HG02763 (cell line): ENCODE data around the gene SUPT5H.

Experiments used
- ATAC-seq: cut with Tn5 transposase; IDR thresholded peaks from one replicate; pipeline ENCODE4 v1.9.1; 2021; ENCODE audit warnings: mild to moderate bottlenecking, moderate library complexity; ENCODE audit not compliant: unreplicated experiment

The SUPT5H gene

GRCh38 chr19:39518458-39518857 lies 73.1 kb downstream of the SUPT5H start:
- no peak for ATAC-seq

- ATAC-seq: no peak
Measured at GRCh38 chr19:39518975-39519374, 73.6 kb downstream of the SUPT5H start.

- no peak for ATAC-seq
Measured at GRCh38 chr19:39520541-39521484, 75.4 kb downstream of the SUPT5H start.

- no peak for ATAC-seq
Measured at GRCh38 chr19:39524495-39524894, 79.1 kb downstream of the SUPT5H start.

GRCh38 chr19:39525205-39525604 lies 79.8 kb downstream of the SUPT5H start:
- no peak for ATAC-seq
